Measurements from ENCODE around the gene MOBP.

The MOBP gene

GRCh38 chr3:39438880-39439279 lies 28.6 kb upstream of the MOBP start:
- ChIA-PET CTCF (no interaction called here), POLR2A (no interaction called here)
- DNase-seq (ENCODE audit: extremely low spot score) = no peak
- TF ChIP-seq NFRKB (IDR thresholded peaks at IDR 0.05) (no peak), FOXA1 (IDR thresholded peaks at IDR 0.05) (no peak), PKNOX1 (IDR thresholded peaks at IDR 0.05) (no peak), BHLHE40 (IDR thresholded peaks at IDR 0.05; ENCODE audit: borderline replicate concordance) (no peak), SP1 (IDR thresholded peaks at IDR 0.05) (no peak)

GRCh38 chr3:39440316-39440715 lies 27.2 kb upstream of the MOBP start:
- CTCF ChIA-PET = interaction anchor here (0.7 kb wide), 1 partner anchor 589 kb away, joined by 4 read pairs; no protein-coding TSS in a partner anchor
- no peak for TF ChIP-seq SUZ12 (IDR thresholded peaks at IDR 0.05)
- no peak for TF ChIP-seq FOXM1 (IDR thresholded peaks at IDR 0.05; ENCODE audit: borderline replicate concordance)
- TF ChIP-seq ARNT (IDR thresholded peaks at IDR 0.05) = no peak
- TF ChIP-seq PKNOX1 (IDR thresholded peaks at IDR 0.05) = no peak
- no peak for TF ChIP-seq FOXK2 (IDR thresholded peaks at IDR 0.05)
- TF ChIP-seq CTBP1 (IDR thresholded peaks at IDR 0.05; ENCODE audit: borderline replicate concordance) = no peak
- TF ChIP-seq L3MBTL2 (conservative IDR thresholded peaks at IDR 0.05) = no peak
- TF ChIP-seq NFRKB (IDR thresholded peaks at IDR 0.05) = no peak
- TF ChIP-seq LEF1 (IDR thresholded peaks at IDR 0.05; ENCODE audit: borderline replicate concordance) = no peak
- TF ChIP-seq BHLHE40 (IDR thresholded peaks at IDR 0.05; ENCODE audit: borderline replicate concordance) = no peak
- no peak for TF ChIP-seq HDGF (IDR thresholded peaks at IDR 0.05; ENCODE audit: borderline replicate concordance)
- TF ChIP-seq SP1 (IDR thresholded peaks at IDR 0.05) = no peak
- no peak for TF ChIP-seq ZNF384 (IDR thresholded peaks at IDR 0.05)
- no peak for TF ChIP-seq ELF4 (IDR thresholded peaks at IDR 0.05)
- TF ChIP-seq FOXA1 (IDR thresholded peaks at IDR 0.05) = no peak
- no peak for TF ChIP-seq TARDBP (IDR thresholded peaks at IDR 0.05)
- DNase-seq (ENCODE audit: extremely low spot score) = no peak
- POLR2A ChIA-PET = no interaction called here

GRCh38 chr3:39443530-39443929 lies 23.9 kb upstream of the MOBP start:
- POLR2A ChIA-PET = no interaction called here
- TF ChIP-seq LEF1 (IDR thresholded peaks at IDR 0.05; ENCODE audit: borderline replicate concordance) (no peak), BHLHE40 (IDR thresholded peaks at IDR 0.05; ENCODE audit: borderline replicate concordance) (no peak), FOXA1 (IDR thresholded peaks at IDR 0.05) (no peak), ZNF384 (IDR thresholded peaks at IDR 0.05) (no peak), HDGF (IDR thresholded peaks at IDR 0.05; ENCODE audit: borderline replicate concordance) (no peak), ELF4 (IDR thresholded peaks at IDR 0.05) (no peak), ARNT (IDR thresholded peaks at IDR 0.05) (no peak), CTBP1 (IDR thresholded peaks at IDR 0.05; ENCODE audit: borderline replicate concordance) (no peak), FOXM1 (IDR thresholded peaks at IDR 0.05; ENCODE audit: borderline replicate concordance) (no peak), FOXK2 (IDR thresholded peaks at IDR 0.05) (no peak), L3MBTL2 (conservative IDR thresholded peaks at IDR 0.05) (no peak), TARDBP (IDR thresholded peaks at IDR 0.05) (no peak), SUZ12 (IDR thresholded peaks at IDR 0.05) (no peak), SP1 (IDR thresholded peaks at IDR 0.05) (no peak), PKNOX1 (IDR thresholded peaks at IDR 0.05) (no peak), NFRKB (IDR thresholded peaks at IDR 0.05) (no peak)
- CTCF ChIA-PET = interaction anchor here (0.9 kb wide), 1 partner anchor 55 kb away, joined by 4 read pairs; no protein-coding TSS in a partner anchor
- no peak for DNase-seq (ENCODE audit: extremely low spot score)

- ChIA-PET CTCF (interaction anchor here (1.1 to 4.4 kb wide), 2 partner anchors 53 to 96 kb away, joined by 3 to 30 read pairs; no protein-coding TSS in a partner anchor), POLR2A (no interaction called here)
- no peak for DNase-seq (ENCODE audit: extremely low spot score)
- TF ChIP-seq SP1 (IDR thresholded peaks at IDR 0.05) = no peak
- no peak for TF ChIP-seq BHLHE40 (IDR thresholded peaks at IDR 0.05; ENCODE audit: borderline replicate concordance)
- TF ChIP-seq NFRKB (IDR thresholded peaks at IDR 0.05) = no peak
- TF ChIP-seq FOXK2 (IDR thresholded peaks at IDR 0.05) = no peak
- TF ChIP-seq TARDBP (IDR thresholded peaks at IDR 0.05) = no peak
- TF ChIP-seq ZNF384 (IDR thresholded peaks at IDR 0.05) = no peak
- TF ChIP-seq SUZ12 (IDR thresholded peaks at IDR 0.05) = no peak
- no peak for TF ChIP-seq HDGF (IDR thresholded peaks at IDR 0.05; ENCODE audit: borderline replicate concordance)
- no peak for TF ChIP-seq ELF4 (IDR thresholded peaks at IDR 0.05)
- no peak for TF ChIP-seq L3MBTL2 (conservative IDR thresholded peaks at IDR 0.05)
- TF ChIP-seq LEF1 (IDR thresholded peaks at IDR 0.05; ENCODE audit: borderline replicate concordance) = no peak
- no peak for TF ChIP-seq CTBP1 (IDR thresholded peaks at IDR 0.05; ENCODE audit: borderline replicate concordance)
Observed at GRCh38 chr3:39445927-39446326, 21.6 kb upstream of the MOBP start.

- DNase-seq (ENCODE audit: extremely low spot score) = no peak
- ChIA-PET CTCF (interaction anchor here (1.1 to 4.4 kb wide), 2 partner anchors 52 to 96 kb away, joined by 3 to 30 read pairs; no protein-coding TSS in a partner anchor), POLR2A (no interaction called here)
- no peak for TF ChIP-seq NFRKB (IDR thresholded peaks at IDR 0.05)
- TF ChIP-seq FOXK2 (IDR thresholded peaks at IDR 0.05) = no peak
- TF ChIP-seq ELF4 (IDR thresholded peaks at IDR 0.05) = no peak
- no peak for TF ChIP-seq FOXM1 (IDR thresholded peaks at IDR 0.05; ENCODE audit: borderline replicate concordance)
- TF ChIP-seq SP1 (IDR thresholded peaks at IDR 0.05) = no peak
- TF ChIP-seq SUZ12 (IDR thresholded peaks at IDR 0.05) = no peak
- no peak for TF ChIP-seq BHLHE40 (IDR thresholded peaks at IDR 0.05; ENCODE audit: borderline replicate concordance)
- no peak for TF ChIP-seq HDGF (IDR thresholded peaks at IDR 0.05; ENCODE audit: borderline replicate concordance)
- TF ChIP-seq CTBP1 (IDR thresholded peaks at IDR 0.05; ENCODE audit: borderline replicate concordance) = no peak
- no peak for TF ChIP-seq PKNOX1 (IDR thresholded peaks at IDR 0.05)
Observed at GRCh38 chr3:39446444-39446843, 21.0 kb upstream of the MOBP start.
